IPS DF 4.7 (cell line): Measurements from ENCODE around the gene ALDH1A1.

ENCODE experiments used
- DNase-seq: peaks from one replicate; pipeline ENCODE4 v3.0.0-alpha.2; 2013; ENCODE audit warnings: low spot score; ENCODE audit errors: extremely low read depth

Gene ALDH1A1

GRCh38 chr9:72952914-72953313, at the start of gene ALDH1A1:
ALDH1A1 (minus strand) TSS chr9:72953053; CDS start chr9:72953000, 53 bp downstream.
- no peak for DNase-seq

GRCh38 chr9:73001860-73002259, 49.0 kb upstream of the ALDH1A1 start:
- DNase-seq: no peak

GRCh38 chr9:72998363-72998762, 45.5 kb upstream of the ALDH1A1 start:
- no peak for DNase-seq

GRCh38 chr9:72997387-72997995, 44.6 kb upstream of the ALDH1A1 start:
- DNase-seq: no peak

- DNase-seq: no peak
Measured at GRCh38 chr9:72996684-72997314, 43.9 kb upstream of the ALDH1A1 start.

- no peak for DNase-seq
Measured at GRCh38 chr9:72996114-72996513, 43.3 kb upstream of the ALDH1A1 start.

GRCh38 chr9:72995131-72996024, 42.5 kb upstream of the ALDH1A1 start:
- DNase-seq: no peak

- no peak for DNase-seq
Measured at GRCh38 chr9:72991772-72992171, 38.9 kb upstream of the ALDH1A1 start.

GRCh38 chr9:72990397-72991182, 37.7 kb upstream of the ALDH1A1 start:
- DNase-seq: no peak

- no peak for DNase-seq
Measured at GRCh38 chr9:72986522-72987116, 33.8 kb upstream of the ALDH1A1 start.

GRCh38 chr9:72985746-72986145, 32.9 kb upstream of the ALDH1A1 start:
- DNase-seq: no peak

- no peak for DNase-seq
Measured at GRCh38 chr9:72984991-72985390, 32.1 kb upstream of the ALDH1A1 start.

GRCh38 chr9:72984226-72984947, 31.5 kb upstream of the ALDH1A1 start:
- no peak for DNase-seq

- DNase-seq: no peak
Measured at GRCh38 chr9:72983512-72984225, 30.8 kb upstream of the ALDH1A1 start.

GRCh38 chr9:72983056-72983455, 30.2 kb upstream of the ALDH1A1 start:
- no peak for DNase-seq

GRCh38 chr9:72982146-72982799, 29.4 kb upstream of the ALDH1A1 start:
- no peak for DNase-seq

- DNase-seq: no peak
Measured at GRCh38 chr9:72981433-72981832, 28.6 kb upstream of the ALDH1A1 start.

GRCh38 chr9:72980600-72981265, 27.9 kb upstream of the ALDH1A1 start:
- DNase-seq: no peak

- no peak for DNase-seq
Measured at GRCh38 chr9:72980183-72980582, 27.3 kb upstream of the ALDH1A1 start.
